ENCODE data around the gene FAM193B.
"Not testable (repeated sequence)": the region's sequence is repeated elsewhere in the genome, so short reads cannot be mapped to it uniquely, and the experiment has no call there.

FAM193B gene

GRCh38 chr5:177486256-177486655, 68.1 kb downstream of the FAM193B start:
- DNase-seq (ENCODE audit: low read depth), result no peak

GRCh38 chr5:177485753-177486152, 68.6 kb downstream of the FAM193B start:
- DNase-seq (ENCODE audit: low read depth), result not testable (repeated sequence)

GRCh38 chr5:177484902-177485549, 69.3 kb downstream of the FAM193B start:
- peak; percentile 32 for DNase-seq (ENCODE audit: low read depth)

- DNase-seq (ENCODE audit: low read depth), result peak; percentile 45
These were observed 70.1 kb downstream of the FAM193B start for GRCh38 chr5:177483994-177484901.

- DNase-seq (ENCODE audit: low read depth), result no peak
These were observed 71.3 kb downstream of the FAM193B start for GRCh38 chr5:177483042-177483441.

GRCh38 chr5:177482359-177482795, 72.0 kb downstream of the FAM193B start:
- DNase-seq (ENCODE audit: low read depth), result peak; percentile 47

GRCh38 chr5:177479774-177480173, 74.6 kb downstream of the FAM193B start:
- DNase-seq (ENCODE audit: low read depth), result peak; percentile 62

- peak; percentile 69 for DNase-seq (ENCODE audit: low read depth)
These were observed 75.4 kb downstream of the FAM193B start for GRCh38 chr5:177478711-177479646.

GRCh38 chr5:177477701-177478477, 76.5 kb downstream of the FAM193B start:
- DNase-seq (ENCODE audit: low read depth), result peak; percentile 59

- peak; percentile 85 for DNase-seq (ENCODE audit: low read depth)
These were observed 77.7 kb downstream of the FAM193B start for GRCh38 chr5:177476531-177477233.

GRCh38 chr5:177475563-177476427, 78.6 kb downstream of the FAM193B start:
- peak; percentile 55 for DNase-seq (ENCODE audit: low read depth)

- peak; percentile 60 for DNase-seq (ENCODE audit: low read depth)
These were observed 79.4 kb downstream of the FAM193B start for GRCh38 chr5:177474846-177475562.

- DNase-seq (ENCODE audit: low read depth), result peak; percentile 53
These were observed 80.3 kb downstream of the FAM193B start for GRCh38 chr5:177474002-177474476.

GRCh38 chr5:177473443-177474001, 80.8 kb downstream of the FAM193B start, which contains the start of gene DBN1:
Gene DBN1 (minus strand): TSS chr5:177473634. CDS start chr5:177473521, 113 bp downstream.
- DNase-seq (ENCODE audit: low read depth), result peak; percentile 78

GRCh38 chr5:177472460-177473442, 81.6 kb downstream of the FAM193B start:
- peak; percentile 56 for DNase-seq (ENCODE audit: low read depth)

- DNase-seq (ENCODE audit: low read depth), result peak; percentile 78
These were observed 82.6 kb downstream of the FAM193B start for GRCh38 chr5:177471610-177472356.

All from EH (cell line).